ENCODE data around the gene SLC8A2. TPM values are rescaled to one million over a fixed set of nuclear protein-coding genes. Genes with fewer than 3 reads are reported as not detected.

The SLC8A2 gene
- total and polyA plus RNA-seq, 2 donors (not counting 1 experiment from before 2014, with no cell fraction given) = 0.07 TPM; not detected in 1

GRCh38 chr19:47469363-47469700 lies 2.4 kb downstream of the SLC8A2 start:
- Histone ChIP-seq H3K4me1 (ENCODE audit: control insufficient read depth in 2 of 2, insufficient read depth in 2 of 2, low read length in 2 of 2) (peaks cover 12 to 19% of the 10 kb centered on the region in 2 donors), H3K27me3 (replicated peaks in 1 of 4; ENCODE audit: control extremely low read depth in 1 of 4, control insufficient read depth in 3 of 4, insufficient read depth in 4 of 4, low read length in 3 of 4) (peaks cover 0 to 68% (median 25%) of the 10 kb centered on the region in 4 experiments), H3K4me3 (ENCODE audit: control extremely low read depth in 1 of 5, extremely low read depth in 1 of 5, insufficient read depth in 1 of 5, low read depth in 2 of 5, low read length in 4 of 5) (no peak overlapping the region), H3K79me2 (ENCODE audit: control insufficient read depth, insufficient read depth, low read length) (no peaks in the 10 kb centered on the region), H3K9ac (ENCODE audit: low read length) (no peak overlapping the region), H3K9me3 (ENCODE audit: control extremely low read depth in 1 of 3, control insufficient read depth in 2 of 3, insufficient read depth in 1 of 3, low read length in 2 of 3) (peaks cover 0 to 9% (median 0%) of the 10 kb centered on the region in 3 donors), H3K27ac (ENCODE audit: low read length in 2 of 2) (no peak overlapping the region), H4K20me1 (ENCODE audit: control insufficient read depth, insufficient read depth, low read length, poor library complexity, severe bottlenecking) (no peaks in the 10 kb centered on the region), H3K36me3 (replicated peaks in 1 of 2; ENCODE audit: control extremely low read depth in 1 of 2, control insufficient read depth in 1 of 2, extremely low read depth in 1 of 2, insufficient read depth in 2 of 2, low read length in 1 of 2) (no peaks in the 10 kb centered on the region), H2AFZ (ENCODE audit: insufficient read depth, low read depth, low read length, poor library complexity, severe bottlenecking) (no peak overlapping the region), H3K4me2 (replicated peaks; ENCODE audit: low read depth, low read length, poor library complexity, severe bottlenecking) (no peak overlapping the region)
- DNase-seq = no peak
- intact Hi-C loops (cut with micrococcal nuclease) = no loop called here
- ATAC-seq (ENCODE audit: low read depth) = no peak
- Mint-ChIP-seq H3K9me3 (ENCODE audit: insufficient read depth) (no peaks in the 10 kb centered on the region), H3K4me3 (no peak overlapping the region), H3K27me3 (peaks cover 57% of the 10 kb centered on the region), H3K4me1 (peaks cover 8% of the 10 kb centered on the region), H3K27ac (no peak overlapping the region)
- WGBS (ENCODE audit: insufficient coverage) = 40% methylated on average over 5 of the region's 6 CpGs
- CTCF ChIA-PET = no interaction called here
- POLR2A ChIA-PET = no interaction called here
- TF ChIP-seq EZH2 (IDR thresholded peaks at IDR 0.05; ENCODE audit: borderline replicate concordance, insufficient read depth, low read depth, low read length, poor library complexity, severe bottlenecking) = no peak
- TF ChIP-seq, protein P1, sequence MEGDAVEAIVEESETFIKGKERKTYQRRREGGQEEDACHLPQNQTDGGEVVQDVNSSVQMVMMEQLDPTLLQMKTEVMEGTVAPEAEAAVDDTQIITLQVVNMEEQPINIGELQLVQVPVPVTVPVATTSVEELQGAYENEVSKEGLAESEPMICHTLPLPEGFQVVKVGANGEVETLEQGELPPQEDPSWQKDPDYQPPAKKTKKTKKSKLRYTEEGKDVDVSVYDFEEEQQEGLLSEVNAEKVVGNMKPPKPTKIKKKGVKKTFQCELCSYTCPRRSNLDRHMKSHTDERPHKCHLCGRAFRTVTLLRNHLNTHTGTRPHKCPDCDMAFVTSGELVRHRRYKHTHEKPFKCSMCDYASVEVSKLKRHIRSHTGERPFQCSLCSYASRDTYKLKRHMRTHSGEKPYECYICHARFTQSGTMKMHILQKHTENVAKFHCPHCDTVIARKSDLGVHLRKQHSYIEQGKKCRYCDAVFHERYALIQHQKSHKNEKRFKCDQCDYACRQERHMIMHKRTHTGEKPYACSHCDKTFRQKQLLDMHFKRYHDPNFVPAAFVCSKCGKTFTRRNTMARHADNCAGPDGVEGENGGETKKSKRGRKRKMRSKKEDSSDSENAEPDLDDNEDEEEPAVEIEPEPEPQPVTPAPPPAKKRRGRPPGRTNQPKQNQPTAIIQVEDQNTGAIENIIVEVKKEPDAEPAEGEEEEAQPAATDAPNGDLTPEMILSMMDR (IDR thresholded peaks at IDR 0.05) = no peak

GRCh38 chr19:47467914-47468313 lies 3.8 kb downstream of the SLC8A2 start:
- no peak overlapping the region for H3K4me2 ChIP-seq (replicated peaks; ENCODE audit: low read depth, low read length, poor library complexity, severe bottlenecking)
- Mint-ChIP-seq H3K4me1 (peaks cover 8% of the 10 kb centered on the region), H3K4me3 (no peak overlapping the region), H3K9me3 (ENCODE audit: insufficient read depth) (no peaks in the 10 kb centered on the region), H3K27me3 (peaks cover 59% of the 10 kb centered on the region), H3K27ac (no peak overlapping the region)
- no peak for DNase-seq
- 47% methylated on average over 8 of the region's 9 CpGs for WGBS (ENCODE audit: insufficient coverage)
- H3K9ac ChIP-seq (ENCODE audit: low read length) = no peak overlapping the region
- H3K27me3 ChIP-seq (replicated peaks in 1 of 4; ENCODE audit: control extremely low read depth in 1 of 4, control insufficient read depth in 3 of 4, insufficient read depth in 4 of 4, low read length in 3 of 4) = peaks cover 0 to 69% (median 25%) of the 10 kb centered on the region in 4 experiments
- H3K9me3 ChIP-seq (ENCODE audit: control extremely low read depth in 1 of 3, control insufficient read depth in 2 of 3, insufficient read depth in 1 of 3, low read length in 2 of 3) = peaks cover 0 to 9% (median 0%) of the 10 kb centered on the region in 3 donors
- peaks cover 12 to 19% of the 10 kb centered on the region in 2 donors for H3K4me1 ChIP-seq (ENCODE audit: control insufficient read depth in 2 of 2, insufficient read depth in 2 of 2, low read length in 2 of 2)
- H3K36me3 ChIP-seq (replicated peaks in 1 of 2; ENCODE audit: control extremely low read depth in 1 of 2, control insufficient read depth in 1 of 2, extremely low read depth in 1 of 2, insufficient read depth in 2 of 2, low read length in 1 of 2) = no peaks in the 10 kb centered on the region
- no peak for ATAC-seq (ENCODE audit: low read depth)
- H3K4me3 ChIP-seq (ENCODE audit: control extremely low read depth in 1 of 5, extremely low read depth in 1 of 5, insufficient read depth in 1 of 5, low read depth in 2 of 5, low read length in 4 of 5) = no peak overlapping the region
- TF ChIP-seq EZH2 (IDR thresholded peaks at IDR 0.05; ENCODE audit: borderline replicate concordance, insufficient read depth, low read depth, low read length, poor library complexity, severe bottlenecking) = no peak
- TF ChIP-seq, protein P1 (IDR thresholded peaks at IDR 0.05) = no peak
- ChIA-PET POLR2A (no interaction called here), CTCF (no interaction called here)
- no peak overlapping the region for H2AFZ ChIP-seq (ENCODE audit: insufficient read depth, low read depth, low read length, poor library complexity, severe bottlenecking)
- intact Hi-C loops (cut with micrococcal nuclease) = no loop called here
- H4K20me1 ChIP-seq (ENCODE audit: control insufficient read depth, insufficient read depth, low read length, poor library complexity, severe bottlenecking) = no peaks in the 10 kb centered on the region
- no peaks in the 10 kb centered on the region for H3K79me2 ChIP-seq (ENCODE audit: control insufficient read depth, insufficient read depth, low read length)
- H3K27ac ChIP-seq (ENCODE audit: low read length in 2 of 2) = no peak overlapping the region
